ENCODE data around the gene WNT8B.

DNA sequence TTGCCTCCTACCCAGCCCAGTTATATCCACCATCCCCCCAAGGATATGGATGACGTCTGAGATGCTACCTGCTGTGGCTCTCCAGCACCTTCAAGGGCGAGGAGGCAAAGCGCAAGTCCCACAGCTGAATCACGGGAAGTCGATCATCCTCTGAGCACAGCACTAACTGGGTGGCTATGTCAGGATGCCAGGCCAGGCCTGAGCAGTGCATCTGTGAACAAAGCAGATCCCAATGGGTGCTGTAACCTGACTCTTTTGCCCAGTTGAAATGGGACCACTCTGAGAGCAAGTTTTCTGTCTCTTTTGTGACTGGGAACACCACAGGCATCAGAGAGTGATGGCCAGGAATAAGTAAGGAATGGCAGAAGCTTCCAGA, 44.5 kb downstream of the WNT8B start:
- TF ChIP-seq, protein P1, sequence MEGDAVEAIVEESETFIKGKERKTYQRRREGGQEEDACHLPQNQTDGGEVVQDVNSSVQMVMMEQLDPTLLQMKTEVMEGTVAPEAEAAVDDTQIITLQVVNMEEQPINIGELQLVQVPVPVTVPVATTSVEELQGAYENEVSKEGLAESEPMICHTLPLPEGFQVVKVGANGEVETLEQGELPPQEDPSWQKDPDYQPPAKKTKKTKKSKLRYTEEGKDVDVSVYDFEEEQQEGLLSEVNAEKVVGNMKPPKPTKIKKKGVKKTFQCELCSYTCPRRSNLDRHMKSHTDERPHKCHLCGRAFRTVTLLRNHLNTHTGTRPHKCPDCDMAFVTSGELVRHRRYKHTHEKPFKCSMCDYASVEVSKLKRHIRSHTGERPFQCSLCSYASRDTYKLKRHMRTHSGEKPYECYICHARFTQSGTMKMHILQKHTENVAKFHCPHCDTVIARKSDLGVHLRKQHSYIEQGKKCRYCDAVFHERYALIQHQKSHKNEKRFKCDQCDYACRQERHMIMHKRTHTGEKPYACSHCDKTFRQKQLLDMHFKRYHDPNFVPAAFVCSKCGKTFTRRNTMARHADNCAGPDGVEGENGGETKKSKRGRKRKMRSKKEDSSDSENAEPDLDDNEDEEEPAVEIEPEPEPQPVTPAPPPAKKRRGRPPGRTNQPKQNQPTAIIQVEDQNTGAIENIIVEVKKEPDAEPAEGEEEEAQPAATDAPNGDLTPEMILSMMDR (IDR thresholded peaks at IDR 0.05; ENCODE audit: low read depth, low read length), result no peak
- no peak for TF ChIP-seq EZH2phosphoT487 (IDR thresholded peaks at IDR 0.05; ENCODE audit: low read depth)
